IMR-90 (cell line): ENCODE results near the gene TMEM63A.

Experiments used
- CTCF ChIP-seq: conservative IDR thresholded peaks from 2 replicates; pipeline ENCODE4 v1.5.1; 2012; ENCODE audit warnings: mild to moderate bottlenecking, low read depth, low read length, improper control_type of control experiment
- POLR2A ChIP-seq: IDR thresholded peaks from 2 replicates; pipeline ENCODE4 v1.6.1; 2012; ENCODE audit warnings: mild to moderate bottlenecking, low read depth, low read length
- USF2 ChIP-seq: fragments of 150-350 bp; IDR thresholded peaks from 2 replicates; pipeline ENCODE4 v1.6.1; 2017; ENCODE audit warnings: mild to moderate bottlenecking, antibody characterized with exemption, low read length, low read depth

- TF ChIP-seq USF2 (no peak), POLR2A (no peak), CTCF (no peak)
These were observed 4.8 kb upstream of the TMEM63A start for GRCh38 chr1:225887030-225887314.
